Small intestine (tissue), 7 donors: ENCODE measurements around the gene SRP9. TPM values are rescaled to one million over a fixed set of nuclear protein-coding genes. Genes with fewer than 3 reads are reported as not detected.
"Not testable (repeated sequence)": the region's sequence is repeated elsewhere in the genome, so short reads cannot be mapped to it uniquely, and the experiment has no call there.

Experiments
- DNase-seq, 2 donors: peaks; one replicate each; pipeline versions ENCODE4 v3.0.0 to v3.0.0-alpha.2; 2013
- FAIRE-seq: peaks from 2 replicates; lab custom pipeline; 2012; peaks lifted over from hg19 to GRCh38; lab: Jason Lieb, UNC
- H3K27ac ChIP-seq, 3 donors: one replicate each; pipeline ENCODE4 v1.5.1; 2013; ENCODE audit warnings: low read length in 2 of 3, mild to moderate bottlenecking in 2 of 3, control low read depth in 1 of 3, inconsistent platforms in 1 of 3, low read depth in 1 of 3, moderate library complexity in 1 of 3
- H3K27me3 ChIP-seq, 3 donors: one replicate each; pipeline ENCODE4 v1.6.1; 2013; ENCODE audit warnings: low read length in 3 of 3, inconsistent platforms in 1 of 3; ENCODE audit not compliant: control insufficient read depth in 3 of 3, insufficient read depth in 3 of 3
- H3K36me3 ChIP-seq, 3 donors: one replicate each; pipeline ENCODE4 v1.6.1; 2013; ENCODE audit warnings: low read length in 3 of 3, inconsistent platforms in 1 of 3, low read depth in 1 of 3, mild to moderate bottlenecking in 1 of 3, moderate library complexity in 1 of 3; ENCODE audit not compliant: control insufficient read depth in 3 of 3, insufficient read depth in 2 of 3
- H3K4me1 ChIP-seq, 3 donors: one replicate each; pipeline ENCODE4 v1.6.1; 2013; ENCODE audit warnings: low read length in 2 of 3, inconsistent platforms in 1 of 3, low read depth in 1 of 3, mild to moderate bottlenecking in 1 of 3, moderate library complexity in 1 of 3; ENCODE audit not compliant: control insufficient read depth in 3 of 3, insufficient read depth in 2 of 3
- H3K4me3 ChIP-seq, 3 donors: one replicate each; pipeline ENCODE4 v1.5.1; 2013; ENCODE audit warnings: low read length in 3 of 3, control low read depth in 1 of 3, inconsistent platforms in 1 of 3, low read depth in 1 of 3, mild to moderate bottlenecking in 1 of 3, moderate library complexity in 1 of 3
- H3K9me3 ChIP-seq, 2 donors: one replicate each; pipeline ENCODE4 v1.6.1; 2013; ENCODE audit warnings: low read depth in 1 of 2, low read length in 1 of 2; ENCODE audit not compliant: control insufficient read depth in 2 of 2, insufficient read depth in 1 of 2
- WGBS, 3 donors: extraction: QIAGEN DNeasy Blood & Tissue Kit; methylation state at CpG; one replicate each; pipeline ENCODE4 v1.1.7; 2013; 5-methylcytosine and 5-hydroxymethylcytosine counted together
- polyA plus RNA-seq, 4 donors: library from polyadenylated mRNA; stranded (reverse) in 3 of 4; unstranded in 1 of 4; fragments of 200-250 nt in 3 of 4; fragments of 120-200 nt in 1 of 4; gene quantifications; one replicate each; pipeline versions ENCODE4 v1.2.1 to v1.2.3, GENCODE V29; 2013
- donor health status: healthy with polysubstance abuse.
- donor health status: control.
- donor health status: control.
- donor health status: Bipolar disorder and iron deficiency.
- donor health status: healthy.

The SRP9 gene
- polyA plus RNA-seq, 4 donors, result 219 to 331 (median 289) TPM

DNA sequence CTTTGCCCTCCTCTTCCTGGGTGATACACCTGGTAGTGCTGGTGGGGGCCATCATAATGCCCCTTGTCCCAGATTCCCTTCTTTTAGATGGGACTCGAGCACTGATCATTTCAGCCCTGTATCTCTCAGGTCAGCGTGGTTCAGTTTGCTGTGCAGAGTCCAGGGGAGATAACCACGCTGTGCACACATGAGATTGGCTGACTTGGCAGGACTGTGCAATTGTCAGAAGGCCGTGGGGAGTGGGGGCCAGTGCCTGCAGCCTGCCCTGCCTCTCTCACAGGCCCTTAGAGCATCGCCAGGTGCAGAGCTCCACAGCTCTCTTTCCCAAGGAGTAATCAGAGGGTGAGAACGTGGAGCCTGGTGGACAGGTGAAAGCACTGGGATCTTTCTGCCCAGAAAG, 47.5 kb downstream of the SRP9 start:
- FAIRE-seq (no peak), DNase-seq (peak; percentile 75 to 90)
- Histone ChIP-seq H3K36me3 (peaks cover 0 to 19% (median 0%) of the 10 kb centered on the region in 3 donors), H3K27ac (peak overlapping the region; percentile 26 to 60 (median 47)), H3K9me3 (no peaks in the 10 kb centered on the region), H3K27me3 (no peaks in the 10 kb centered on the region), H3K4me1 (peaks cover 6 to 37% (median 12%) of the 10 kb centered on the region in 3 donors), H3K4me3 (no peak overlapping the region)
- WGBS, 3 donors, result 24 to 63% (median 27%) methylated on average over 6 of the region's 6 CpGs

DNA sequence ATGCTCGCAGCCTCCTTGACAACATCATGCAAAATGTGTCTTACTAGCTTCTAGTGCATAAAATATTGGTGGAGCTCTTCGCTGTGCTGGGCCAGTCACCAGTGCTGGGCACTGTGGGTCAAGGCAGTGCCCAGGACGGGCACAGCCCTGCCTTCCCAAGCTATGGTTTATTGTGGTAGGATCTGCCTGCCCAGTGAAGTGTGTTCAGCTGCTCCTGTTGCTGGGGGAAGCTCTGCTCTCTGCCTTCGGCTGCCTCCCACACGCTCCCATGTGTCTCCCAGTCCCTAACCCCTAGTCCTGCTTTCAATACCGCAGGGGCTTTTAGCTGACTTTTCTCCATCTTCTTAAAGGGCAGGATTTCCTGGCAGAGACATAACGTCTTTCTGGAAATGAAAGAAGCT, 48.0 kb downstream of the SRP9 start:
- Histone ChIP-seq H3K36me3 (peaks cover 0 to 24% (median 0%) of the 10 kb centered on the region in 3 donors), H3K4me3 (peak overlapping the region in 1 of 3 donors; percentile 3), H3K9me3 (no peaks in the 10 kb centered on the region), H3K27me3 (no peaks in the 10 kb centered on the region), H3K4me1 (peaks cover 6 to 37% (median 12%) of the 10 kb centered on the region in 3 donors), H3K27ac (peak overlapping the region; percentile 26 to 53 (median 47))
- DNase-seq (peak in 1 of 2 donors; percentile 30), FAIRE-seq (no peak)
- 15 to 48% (median 26%) methylated on average over 7 of the region's 7 CpGs for WGBS, 3 donors

DNA sequence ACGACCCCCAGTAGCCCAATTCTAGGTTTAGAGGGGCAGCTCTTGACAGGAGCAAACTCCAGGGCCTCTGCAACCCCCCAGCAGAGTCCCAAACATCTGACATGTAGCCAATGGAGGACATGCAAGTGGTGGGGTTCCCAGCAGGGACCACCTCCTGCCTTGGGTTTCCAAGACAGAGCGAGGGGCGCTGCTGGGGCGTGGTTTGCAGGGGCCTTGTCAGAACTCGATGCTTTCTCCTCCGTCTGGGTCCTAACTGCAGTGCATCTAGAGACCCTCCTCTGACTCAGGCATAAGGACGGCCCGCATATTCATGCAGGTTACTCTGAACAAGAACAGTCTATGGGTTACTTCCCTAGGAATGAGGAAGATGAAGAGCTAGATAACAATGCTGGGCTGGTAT, 49.5 kb downstream of the SRP9 start:
- no peak overlapping the region for H3K4me3 ChIP-seq
- peaks cover 6 to 37% (median 12%) of the 10 kb centered on the region in 3 donors for H3K4me1 ChIP-seq
- DNase-seq (no peak), FAIRE-seq (no peak)
- H3K9me3 ChIP-seq, result no peaks in the 10 kb centered on the region
- no peaks in the 10 kb centered on the region for H3K27me3 ChIP-seq
- peaks cover 0 to 33% (median 0%) of the 10 kb centered on the region in 3 donors for H3K36me3 ChIP-seq
- WGBS, 3 donors, result 73 to 80% (median 78%) methylated on average over 8 of the region's 8 CpGs
- no peak overlapping the region for H3K27ac ChIP-seq

DNA sequence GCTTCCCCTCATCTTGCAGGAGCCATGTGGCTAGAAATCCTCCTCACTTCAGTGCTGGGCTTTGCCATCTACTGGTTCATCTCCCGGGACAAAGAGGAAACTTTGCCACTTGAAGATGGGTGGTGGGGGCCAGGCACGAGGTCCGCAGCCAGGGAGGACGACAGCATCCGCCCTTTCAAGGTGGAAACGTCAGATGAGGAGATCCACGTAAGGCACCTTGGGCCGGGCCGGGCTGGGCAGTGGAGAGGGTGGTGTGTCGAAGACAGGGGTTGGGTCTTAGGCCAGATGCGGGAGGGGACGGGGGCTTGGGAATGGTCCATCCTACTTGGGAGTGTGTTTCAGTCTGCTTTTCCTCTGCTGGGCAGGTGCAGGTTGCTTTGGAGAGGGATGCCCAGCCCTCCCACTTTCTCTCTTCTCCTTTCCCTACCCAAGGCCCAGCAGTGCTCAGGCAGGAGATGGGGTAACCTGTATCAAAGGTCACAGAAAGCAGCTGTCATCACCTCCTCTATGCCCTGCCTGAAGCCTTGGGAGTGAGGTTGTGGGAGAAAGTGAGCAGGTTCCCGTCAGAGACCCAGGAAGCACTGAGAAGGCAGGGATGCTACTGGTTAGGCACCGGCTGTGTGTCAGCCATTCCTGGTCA, 51.2 kb downstream of the SRP9 start:
- no peak for FAIRE-seq
- H3K4me3 ChIP-seq, result no peak overlapping the region
- H3K27me3 ChIP-seq, result no peaks in the 10 kb centered on the region
- 80 to 88% (median 81%) methylated on average over 14 of the region's 14 CpGs for WGBS, 3 donors
- peaks cover 0 to 41% (median 2%) of the 10 kb centered on the region in 3 donors for H3K36me3 ChIP-seq
- peak; percentile 46 to 63 for DNase-seq
- H3K9me3 ChIP-seq, result no peaks in the 10 kb centered on the region
- H3K4me1 ChIP-seq, result peaks cover 6 to 35% (median 12%) of the 10 kb centered on the region in 3 donors
- no peak overlapping the region for H3K27ac ChIP-seq

DNA sequence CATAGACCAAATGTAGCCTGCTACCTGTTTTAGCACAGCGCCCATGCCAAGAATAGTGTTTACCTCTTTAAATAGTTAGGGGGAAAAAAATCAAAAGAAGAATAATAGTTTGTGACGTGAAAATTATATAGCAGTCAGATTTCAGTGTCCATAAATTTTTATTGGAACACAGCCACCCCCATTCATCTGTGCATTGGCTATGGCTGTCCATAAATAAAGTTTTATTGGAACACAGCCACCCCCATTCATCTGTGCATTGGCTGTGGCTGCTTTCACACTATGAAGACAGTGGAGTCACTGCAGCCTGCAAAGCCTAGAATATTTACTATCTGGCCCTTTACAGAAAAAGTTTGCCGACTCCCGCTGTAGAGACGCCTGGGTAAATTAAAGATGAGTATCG, 53.2 kb downstream of the SRP9 start:
- Histone ChIP-seq H3K4me1 (peaks cover 4 to 14% (median 7%) of the 10 kb centered on the region in 3 donors), H3K36me3 (peaks cover 0 to 50% (median 2%) of the 10 kb centered on the region in 3 donors), H3K27me3 (no peaks in the 10 kb centered on the region), H3K9me3 (no peaks in the 10 kb centered on the region), H3K27ac (no peak overlapping the region), H3K4me3 (no peak overlapping the region)
- FAIRE-seq (no peak), DNase-seq (no peak)
- 92 to 93% (median 92%) methylated on average over 6 of the region's 6 CpGs for WGBS, 3 donors

DNA sequence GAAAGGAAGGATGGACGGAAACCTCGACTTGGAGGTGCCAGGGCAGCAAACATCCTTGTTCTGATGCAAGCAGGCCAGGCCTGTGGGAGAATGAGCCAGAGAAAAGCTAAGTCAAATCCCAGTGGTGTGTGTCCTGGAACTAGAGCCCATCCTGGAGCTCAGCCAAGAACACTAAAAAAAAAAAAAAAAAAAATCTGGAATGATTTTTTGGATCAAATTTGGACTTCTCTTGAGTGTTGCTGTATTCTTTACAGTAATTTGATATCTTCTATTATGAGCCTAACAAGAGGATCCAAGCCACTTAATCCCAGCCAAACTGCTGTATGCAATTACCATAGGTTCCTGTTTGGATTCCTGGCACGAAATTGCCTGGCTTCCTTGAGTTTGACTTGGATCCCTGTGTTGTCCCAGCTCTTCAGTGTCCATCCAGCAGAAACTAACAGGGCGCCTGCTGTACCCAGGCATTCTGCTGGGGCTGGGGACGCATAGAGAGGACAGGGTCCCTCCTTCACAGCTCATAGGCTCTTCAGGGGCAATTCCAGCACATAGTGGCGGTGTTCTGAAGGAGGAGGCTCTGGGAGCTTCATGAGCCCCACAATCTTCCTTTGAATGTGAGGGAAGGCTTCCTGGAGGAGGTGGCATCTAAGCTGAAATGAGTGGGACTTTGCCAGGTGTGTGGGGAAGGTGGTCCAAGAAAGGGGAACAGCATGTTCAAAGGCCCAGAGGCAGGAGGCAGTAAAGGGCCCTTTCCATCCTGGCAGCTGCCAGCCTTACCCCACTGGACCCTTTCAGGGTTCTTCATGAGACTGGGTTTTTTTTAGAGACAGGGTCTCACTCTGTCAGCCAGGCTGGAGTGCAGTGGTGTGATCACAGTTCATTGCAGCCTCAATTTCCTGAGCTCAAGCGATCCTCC, 57.0 kb downstream of the SRP9 start:
- FAIRE-seq (no peak), DNase-seq (no peak)
- no peaks in the 10 kb centered on the region for H3K9me3 ChIP-seq
- WGBS, 3 donors, result 68 to 90% (median 78%) methylated on average over 7 of the region's 7 CpGs
- H3K4me1 ChIP-seq, result no peaks in the 10 kb centered on the region
- H3K27me3 ChIP-seq, result no peaks in the 10 kb centered on the region
- H3K36me3 ChIP-seq, result peaks cover 0 to 64% (median 8%) of the 10 kb centered on the region in 3 donors
- peak overlapping the region in 1 of 3 donors; percentile 58 for H3K27ac ChIP-seq
- H3K4me3 ChIP-seq, result no peak overlapping the region

DNA sequence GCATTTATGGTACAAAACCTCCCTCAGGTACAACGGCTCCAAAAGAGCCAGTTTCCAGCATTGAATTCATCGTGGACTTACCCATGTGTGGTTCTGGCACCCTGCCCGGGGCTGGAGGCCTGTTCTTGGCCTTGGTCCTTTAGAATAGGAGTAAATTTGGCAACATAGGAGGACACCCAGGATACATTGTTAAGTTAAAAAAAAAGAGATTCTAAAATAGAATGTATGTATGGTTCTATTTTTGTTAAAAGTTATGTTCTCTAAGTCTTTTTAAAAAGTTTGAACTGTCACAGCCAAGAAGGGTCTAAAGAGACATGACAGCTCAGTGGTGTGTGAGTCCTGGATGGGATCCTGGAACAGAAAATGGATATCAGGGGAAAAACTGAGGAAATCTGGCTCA, 58.2 kb downstream of the SRP9 start:
- Histone ChIP-seq H3K27me3 (no peaks in the 10 kb centered on the region), H3K4me1 (no peaks in the 10 kb centered on the region), H3K27ac (no peak overlapping the region), H3K36me3 (peaks cover 0 to 62% (median 8%) of the 10 kb centered on the region in 3 donors), H3K4me3 (no peak overlapping the region), H3K9me3 (no peaks in the 10 kb centered on the region)
- DNase-seq, result no peak
- WGBS, 3 donors, result 22 to 46% (median 45%) methylated on average over 3 of the region's 3 CpGs
- no peak for FAIRE-seq

DNA sequence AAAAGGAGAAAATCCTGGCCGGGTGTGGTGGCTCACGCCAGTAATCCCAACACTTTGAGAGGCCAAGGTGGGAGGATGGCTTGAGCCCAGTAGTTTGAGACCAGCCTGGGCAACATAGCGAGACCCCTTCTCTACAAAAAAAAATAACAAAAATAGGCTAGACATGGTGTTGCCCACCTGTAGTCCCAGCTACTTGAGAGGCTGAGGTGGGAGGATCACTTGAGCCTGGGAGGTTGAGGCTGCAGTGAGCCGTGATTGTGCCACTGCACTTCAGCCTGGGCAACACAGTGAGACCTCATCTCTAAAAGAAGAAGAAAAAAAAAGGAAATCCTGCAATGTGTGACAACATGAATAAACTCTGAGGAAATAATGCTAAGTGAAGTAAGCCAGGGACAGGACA, 58.7 kb downstream of the SRP9 start:
- not testable (repeated sequence) for H3K9me3 ChIP-seq, DNase-seq, H3K27me3 ChIP-seq, H3K4me1 ChIP-seq, H3K27ac ChIP-seq, FAIRE-seq, H3K4me3 ChIP-seq
- 91 to 97% (median 95%) methylated on average over 4 of the region's 4 CpGs for WGBS, 3 donors
- H3K36me3 ChIP-seq, result peaks cover 0 to 58% (median 8%) of the 10 kb centered on the region in 3 donors
